Iris pigment epithelial cell (primary cell): ENCODE results near the gene HIVEP2.

Experiments
- DNase-seq: peaks from one replicate; pipeline ENCODE4 v3.0.0-alpha.2; 2011; ENCODE audit warnings: low read depth

HIVEP2 gene

GRCh38 chr6:142735204-142735603 is 209.8 kb downstream of the HIVEP2 start:
- no peak for DNase-seq

- DNase-seq: no peak
Measured at GRCh38 chr6:142732790-142733189, 212.2 kb downstream of the HIVEP2 start.

GRCh38 chr6:142731611-142732010 is 213.4 kb downstream of the HIVEP2 start:
- DNase-seq: no peak

- DNase-seq: no peak
Measured at GRCh38 chr6:142729618-142730017, 215.4 kb downstream of the HIVEP2 start.

GRCh38 chr6:142728910-142729481 is 216.0 kb downstream of the HIVEP2 start:
- DNase-seq: peak; percentile 81

- no peak for DNase-seq
Measured at GRCh38 chr6:142728364-142728763, 216.6 kb downstream of the HIVEP2 start.

- no peak for DNase-seq
Measured at GRCh38 chr6:142726616-142727015, 218.4 kb downstream of the HIVEP2 start.

- DNase-seq: no peak
Measured at GRCh38 chr6:142725024-142725770, 219.8 kb downstream of the HIVEP2 start.

- DNase-seq: no peak
Measured at GRCh38 chr6:142722841-142723240, 222.1 kb downstream of the HIVEP2 start.

GRCh38 chr6:142722012-142722411 is 223.0 kb downstream of the HIVEP2 start:
- no peak for DNase-seq

GRCh38 chr6:142721215-142721920 is 223.6 kb downstream of the HIVEP2 start:
- DNase-seq: no peak

GRCh38 chr6:142718667-142719191 is 226.2 kb downstream of the HIVEP2 start:
- no peak for DNase-seq

- no peak for DNase-seq
Measured at GRCh38 chr6:142716097-142716496, 228.9 kb downstream of the HIVEP2 start.

- no peak for DNase-seq
Measured at GRCh38 chr6:142714951-142715785, 229.8 kb downstream of the HIVEP2 start.

GRCh38 chr6:142713959-142714358 is 231.0 kb downstream of the HIVEP2 start:
- no peak for DNase-seq

GRCh38 chr6:142712231-142712630 is 232.7 kb downstream of the HIVEP2 start:
- DNase-seq: no peak

- no peak for DNase-seq
Measured at GRCh38 chr6:142708651-142709050, 236.3 kb downstream of the HIVEP2 start.

- no peak for DNase-seq
Measured at GRCh38 chr6:142707255-142707654, 237.7 kb downstream of the HIVEP2 start.

GRCh38 chr6:142706210-142706609 is 238.8 kb downstream of the HIVEP2 start:
- DNase-seq: no peak

GRCh38 chr6:142705054-142705453 is 239.9 kb downstream of the HIVEP2 start:
- no peak for DNase-seq

- DNase-seq: no peak
Measured at GRCh38 chr6:142702501-142703460, 242.2 kb downstream of the HIVEP2 start.
